ENCODE data around the gene DOCK2. TPM values are rescaled to one million over a fixed set of nuclear protein-coding genes. Genes with fewer than 3 reads are reported as not detected.

Gene DOCK2
- total RNA-seq, 1 experiment from 2014 or later, result 0.26 TPM

DNA sequence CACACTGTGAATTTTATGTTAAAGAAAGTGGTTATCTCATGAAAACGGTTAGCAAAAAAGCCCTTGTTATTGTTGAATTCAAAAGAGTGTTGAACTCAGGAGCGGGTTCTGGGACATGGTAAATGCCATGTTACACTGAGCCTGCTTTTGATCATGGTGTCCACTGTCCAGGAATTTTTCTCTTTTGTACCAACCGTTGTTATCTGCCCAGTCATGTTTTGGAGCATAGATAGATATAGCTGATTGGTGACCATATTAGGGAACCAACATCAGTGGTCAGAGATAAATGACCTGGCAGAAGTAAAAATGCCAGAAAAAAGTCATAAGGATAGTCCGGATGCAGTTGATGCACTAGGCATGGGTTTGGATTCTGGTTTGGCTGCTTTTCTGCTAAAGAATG lies 29.3 kb downstream of the DOCK2 start:
- intact Hi-C loops (cut with micrococcal nuclease), result no loop called here

GRCh38 chr5:169667896-169668674 lies 31.0 kb downstream of the DOCK2 start:
- POLR2A ChIA-PET (ENCODE audit: unreplicated experiment), result interaction anchor here (0.7 kb wide), 1 partner anchor 199 kb away, joined by 9 read pairs; no protein-coding TSS in a partner anchor

More for the DNA sequence above, 29.3 kb downstream of the DOCK2 start:
- Histone ChIP-seq H3K4me1 (ENCODE audit: insufficient read depth, low read length) (peaks cover 15% of the 10 kb centered on the region), H3K27ac (ENCODE audit: low read length) (no peak overlapping the region), H3K9ac (ENCODE audit: low read length) (no peak overlapping the region), H3K4me3 (ENCODE audit: low read length) (no peak overlapping the region), H3K9me2 (replicated peaks; ENCODE audit: low read length) (no peaks in the 10 kb centered on the region), H4K20me1 (ENCODE audit: low read length) (no peaks in the 10 kb centered on the region), H3K27me3 (ENCODE audit: low read length) (no peaks in the 10 kb centered on the region), H2AFZ (ENCODE audit: low read length) (no peak overlapping the region), H3F3A (ENCODE audit: low read length, unreplicated experiment) (no peaks in the 10 kb centered on the region), H3K79me2 (ENCODE audit: low read length) (no peaks in the 10 kb centered on the region), H3K4me2 (ENCODE audit: low read length) (no peak overlapping the region), H3K36me3 (ENCODE audit: low read depth, low read length) (no peaks in the 10 kb centered on the region), H3K9me3 (ENCODE audit: low read length) (no peaks in the 10 kb centered on the region)
- ChIA-PET POLR2A (ENCODE audit: unreplicated experiment) (no interaction called here), CTCF (no interaction called here)
- DNase-seq, result no peak
- TF ChIP-seq, protein P1, sequence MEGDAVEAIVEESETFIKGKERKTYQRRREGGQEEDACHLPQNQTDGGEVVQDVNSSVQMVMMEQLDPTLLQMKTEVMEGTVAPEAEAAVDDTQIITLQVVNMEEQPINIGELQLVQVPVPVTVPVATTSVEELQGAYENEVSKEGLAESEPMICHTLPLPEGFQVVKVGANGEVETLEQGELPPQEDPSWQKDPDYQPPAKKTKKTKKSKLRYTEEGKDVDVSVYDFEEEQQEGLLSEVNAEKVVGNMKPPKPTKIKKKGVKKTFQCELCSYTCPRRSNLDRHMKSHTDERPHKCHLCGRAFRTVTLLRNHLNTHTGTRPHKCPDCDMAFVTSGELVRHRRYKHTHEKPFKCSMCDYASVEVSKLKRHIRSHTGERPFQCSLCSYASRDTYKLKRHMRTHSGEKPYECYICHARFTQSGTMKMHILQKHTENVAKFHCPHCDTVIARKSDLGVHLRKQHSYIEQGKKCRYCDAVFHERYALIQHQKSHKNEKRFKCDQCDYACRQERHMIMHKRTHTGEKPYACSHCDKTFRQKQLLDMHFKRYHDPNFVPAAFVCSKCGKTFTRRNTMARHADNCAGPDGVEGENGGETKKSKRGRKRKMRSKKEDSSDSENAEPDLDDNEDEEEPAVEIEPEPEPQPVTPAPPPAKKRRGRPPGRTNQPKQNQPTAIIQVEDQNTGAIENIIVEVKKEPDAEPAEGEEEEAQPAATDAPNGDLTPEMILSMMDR (conservative IDR thresholded peaks at IDR 0.05; ENCODE audit: low read depth, low read length), result no peak
- TF ChIP-seq EZH2 (IDR thresholded peaks at IDR 0.05; ENCODE audit: low read length, unreplicated experiment) (no peak), EZH2phosphoT487 (IDR thresholded peaks at IDR 0.05; ENCODE audit: borderline replicate concordance, low read length) (no peak)
- no peak for ATAC-seq
- BruUV-seq (replicated peaks), result no TSS peak

More at GRCh38 chr5:169667896-169668674, 31.0 kb downstream of the DOCK2 start:
- Histone ChIP-seq H3K79me2 (ENCODE audit: low read length) (no peaks in the 10 kb centered on the region), H3K4me2 (ENCODE audit: low read length) (peak overlapping the region; percentile 67), H4K20me1 (ENCODE audit: low read length) (no peaks in the 10 kb centered on the region), H3F3A (ENCODE audit: low read length, unreplicated experiment) (no peaks in the 10 kb centered on the region), H3K9me2 (replicated peaks; ENCODE audit: low read length) (no peaks in the 10 kb centered on the region), H3K9me3 (ENCODE audit: low read length) (no peaks in the 10 kb centered on the region), H2AFZ (ENCODE audit: low read length) (peak overlapping the region; percentile 27), H3K36me3 (ENCODE audit: low read depth, low read length) (no peaks in the 10 kb centered on the region), H3K4me3 (ENCODE audit: low read length) (peak overlapping the region; percentile 7; the same call in 1 of the 2 replicates), H3K27me3 (ENCODE audit: low read length) (no peaks in the 10 kb centered on the region), H3K27ac (ENCODE audit: low read length) (peak overlapping the region; percentile 45), H3K9ac (ENCODE audit: low read length) (no peak overlapping the region), H3K4me1 (ENCODE audit: insufficient read depth, low read length) (peaks cover 15% of the 10 kb centered on the region)
- TF ChIP-seq EZH2 (IDR thresholded peaks at IDR 0.05; ENCODE audit: low read length, unreplicated experiment) (no peak), EZH2phosphoT487 (IDR thresholded peaks at IDR 0.05; ENCODE audit: borderline replicate concordance, low read length) (no peak)
- TF ChIP-seq, protein P1 (conservative IDR thresholded peaks at IDR 0.05; ENCODE audit: low read depth, low read length), result no peak
- DNase-seq (peak; percentile 74), ATAC-seq (peak; percentile 83)
- intact Hi-C loops (cut with micrococcal nuclease), result loop anchor here (1.0 to 2.0 kb wide), 3 partner anchors 29 to 65 kb away; no protein-coding TSS in a partner anchor
- CTCF ChIA-PET, result interaction anchor here (0.7 kb wide), 1 partner anchor 27 kb away, joined by 5 read pairs; no protein-coding TSS in a partner anchor
- BruUV-seq (replicated peaks), result no TSS peak

All from PC-3 (cell line).